ENCODE results near the gene CACNG7.

Gene CACNG7

GRCh38 chr19:53957448-53958167, 48.5 kb downstream of the CACNG7 start:
- no peak for DNase-seq

DNA sequence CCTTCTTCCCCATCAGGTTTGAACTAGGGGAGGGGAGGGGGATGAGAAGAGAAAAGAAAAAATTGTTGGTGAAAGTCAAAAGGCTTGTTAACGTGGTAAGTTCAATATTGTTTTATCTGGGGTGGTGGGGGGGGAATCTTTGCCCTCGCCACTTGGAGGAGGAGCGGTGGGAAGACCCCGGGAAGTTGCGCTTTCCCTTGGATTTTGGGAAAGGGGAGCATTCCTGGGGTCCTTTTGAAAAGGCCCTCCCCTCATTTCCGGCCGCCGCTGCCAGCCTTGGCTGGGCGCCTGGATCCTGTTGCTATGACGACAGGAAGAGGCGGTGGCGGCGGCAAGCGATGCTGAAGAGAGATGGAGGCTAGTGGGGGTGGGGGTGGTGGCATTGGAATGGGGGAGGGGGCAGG, 49.1 kb downstream of the CACNG7 start:
- no peak for DNase-seq

GRCh38 chr19:53958823-53959757, 50.0 kb downstream of the CACNG7 start:
- DNase-seq, result no peak

DNA sequence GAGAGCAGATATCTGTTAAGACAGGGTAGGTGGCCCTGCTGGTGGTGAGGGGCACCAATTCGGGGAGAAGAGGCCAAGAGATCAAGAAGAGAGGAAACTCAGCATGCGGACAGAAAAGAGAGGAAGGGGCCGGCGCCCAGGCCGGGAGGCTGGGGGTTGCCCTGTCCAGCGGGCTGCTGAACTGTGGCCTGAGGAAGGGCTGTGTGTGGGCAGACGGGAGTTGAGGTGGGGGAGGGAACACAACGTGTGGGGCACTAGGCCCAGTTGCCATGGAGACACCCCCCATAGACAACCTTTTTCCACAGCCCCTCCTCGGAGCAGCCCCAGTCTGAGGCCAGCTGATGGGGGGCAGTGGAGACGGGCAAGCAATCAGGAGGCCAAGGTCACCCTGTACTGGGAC, 51.1 kb downstream of the CACNG7 start:
- DNase-seq, result no peak

GRCh38 chr19:53960886-53961285, 51.8 kb downstream of the CACNG7 start:
- DNase-seq, result no peak

- no peak for DNase-seq
These were observed 52.7 kb downstream of the CACNG7 start for GRCh38 chr19:53961523-53962356.

- DNase-seq, result no peak
These were observed 53.9 kb downstream of the CACNG7 start, which contains the start of gene CACNG8 for GRCh38 chr19:53962887-53963431. TSS of gene CACNG8 (plus strand) at chr19:53962937.

GRCh38 chr19:53965091-53965490, 56.0 kb downstream of the CACNG7 start:
- DNase-seq, result no peak

- no peak for DNase-seq
These were observed 57.9 kb downstream of the CACNG7 start for GRCh38 chr19:53966931-53967330.

GRCh38 chr19:53969366-53969765, 60.3 kb downstream of the CACNG7 start:
- no peak for DNase-seq

DNA sequence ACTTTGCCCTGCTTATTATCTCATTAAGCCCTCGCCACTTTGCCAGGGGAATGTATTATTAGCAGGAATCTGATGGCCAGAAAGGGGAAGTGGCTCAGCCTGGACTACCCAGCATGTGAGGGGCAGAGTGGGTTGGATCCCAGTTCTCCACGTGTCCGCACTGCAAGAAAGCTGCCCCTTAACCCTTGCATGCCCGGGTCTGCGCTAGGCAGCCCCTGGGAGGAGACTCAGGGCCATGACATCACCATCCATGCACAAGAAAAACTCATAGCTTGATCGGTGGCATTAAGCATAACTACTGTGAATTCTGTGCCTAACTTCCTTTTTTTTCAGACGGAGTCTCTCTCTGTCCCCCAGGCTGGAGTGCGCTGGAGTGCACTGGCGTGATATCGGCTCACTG, 62.6 kb downstream of the CACNG7 start:
- DNase-seq, result no peak

GRCh38 chr19:53977429-53977990, 68.4 kb downstream of the CACNG7 start:
- no peak for DNase-seq

- DNase-seq, result no peak
These were observed 69.1 kb downstream of the CACNG7 start for GRCh38 chr19:53977991-53978731.

GRCh38 chr19:53978975-53979801, 70.1 kb downstream of the CACNG7 start:
- no peak for DNase-seq

DNA sequence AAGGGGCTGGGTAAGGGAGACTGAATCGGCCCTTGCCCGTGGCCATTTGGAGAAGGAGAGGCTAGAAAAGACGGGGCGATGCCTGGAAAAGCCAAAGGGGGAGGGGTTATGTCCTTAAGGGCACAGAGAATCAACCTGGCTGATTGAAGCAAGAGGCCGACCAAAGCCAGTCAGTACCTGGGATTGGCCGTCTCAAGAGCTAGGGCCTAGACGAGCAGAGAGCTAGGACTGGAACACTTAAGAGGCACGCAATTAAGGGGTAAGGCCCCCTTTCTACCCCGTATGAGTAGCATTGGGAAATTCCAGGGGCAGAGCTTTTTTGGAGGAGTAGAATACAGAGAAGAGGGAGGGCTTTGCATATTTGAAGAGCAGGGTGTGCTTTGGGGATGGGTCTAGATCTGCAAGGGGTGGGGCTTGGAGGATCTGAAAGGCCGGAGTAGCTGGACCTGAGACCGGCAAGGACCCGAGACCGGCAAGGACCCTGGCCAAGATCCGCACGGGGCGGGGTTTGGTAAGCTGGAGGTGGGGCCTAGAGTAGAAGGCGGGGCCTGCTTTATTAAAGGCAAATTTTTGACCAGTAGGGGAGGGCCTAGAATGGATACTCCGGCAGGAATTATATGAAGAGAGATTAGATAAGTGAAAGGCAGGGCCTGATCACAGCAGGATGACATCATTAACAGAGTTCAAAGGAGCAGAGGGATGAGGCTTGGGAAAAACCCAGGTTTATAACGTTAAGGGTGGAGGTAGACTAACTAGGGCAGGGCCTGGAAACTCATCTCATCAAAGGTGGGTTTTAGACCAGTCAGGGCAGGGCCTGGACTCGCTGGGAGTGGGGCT, 71.7 kb downstream of the CACNG7 start:
- no peak for DNase-seq

- no peak for DNase-seq
These were observed 72.4 kb downstream of the CACNG7 start for GRCh38 chr19:53981376-53981951.

DNA sequence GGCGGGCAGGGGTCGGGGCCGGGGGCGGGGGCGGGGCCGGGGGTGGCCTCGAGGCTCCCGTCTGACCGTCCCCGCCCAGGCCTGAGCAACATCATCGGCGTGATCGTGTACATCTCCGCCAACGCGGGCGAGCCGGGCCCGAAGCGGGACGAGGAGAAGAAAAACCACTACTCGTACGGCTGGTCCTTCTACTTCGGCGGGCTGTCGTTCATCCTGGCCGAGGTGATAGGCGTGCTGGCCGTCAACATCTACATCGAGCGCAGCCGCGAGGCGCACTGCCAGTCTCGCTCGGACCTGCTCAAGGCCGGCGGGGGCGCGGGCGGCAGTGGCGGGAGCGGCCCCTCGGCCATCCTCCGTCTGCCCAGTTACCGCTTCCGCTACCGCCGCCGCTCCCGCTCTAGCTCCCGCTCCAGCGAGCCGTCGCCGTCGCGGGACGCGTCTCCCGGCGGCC, 72.9 kb downstream of the CACNG7 start:
- DNase-seq, result no peak

GRCh38 chr19:53982611-53983010, 73.5 kb downstream of the CACNG7 start:
- DNase-seq, result no peak

Measured in NCI-H524 treated with DMSO at 0.1 percent for 48 hours (cell line).